ENCODE measurements around the gene ELMOD1. TPM values are rescaled to one million over a fixed set of nuclear protein-coding genes. Genes with fewer than 3 reads are reported as not detected.

Gene ELMOD1
- total RNA-seq, result 0.09 and 2.6 TPM in 2 replicates

DNA sequence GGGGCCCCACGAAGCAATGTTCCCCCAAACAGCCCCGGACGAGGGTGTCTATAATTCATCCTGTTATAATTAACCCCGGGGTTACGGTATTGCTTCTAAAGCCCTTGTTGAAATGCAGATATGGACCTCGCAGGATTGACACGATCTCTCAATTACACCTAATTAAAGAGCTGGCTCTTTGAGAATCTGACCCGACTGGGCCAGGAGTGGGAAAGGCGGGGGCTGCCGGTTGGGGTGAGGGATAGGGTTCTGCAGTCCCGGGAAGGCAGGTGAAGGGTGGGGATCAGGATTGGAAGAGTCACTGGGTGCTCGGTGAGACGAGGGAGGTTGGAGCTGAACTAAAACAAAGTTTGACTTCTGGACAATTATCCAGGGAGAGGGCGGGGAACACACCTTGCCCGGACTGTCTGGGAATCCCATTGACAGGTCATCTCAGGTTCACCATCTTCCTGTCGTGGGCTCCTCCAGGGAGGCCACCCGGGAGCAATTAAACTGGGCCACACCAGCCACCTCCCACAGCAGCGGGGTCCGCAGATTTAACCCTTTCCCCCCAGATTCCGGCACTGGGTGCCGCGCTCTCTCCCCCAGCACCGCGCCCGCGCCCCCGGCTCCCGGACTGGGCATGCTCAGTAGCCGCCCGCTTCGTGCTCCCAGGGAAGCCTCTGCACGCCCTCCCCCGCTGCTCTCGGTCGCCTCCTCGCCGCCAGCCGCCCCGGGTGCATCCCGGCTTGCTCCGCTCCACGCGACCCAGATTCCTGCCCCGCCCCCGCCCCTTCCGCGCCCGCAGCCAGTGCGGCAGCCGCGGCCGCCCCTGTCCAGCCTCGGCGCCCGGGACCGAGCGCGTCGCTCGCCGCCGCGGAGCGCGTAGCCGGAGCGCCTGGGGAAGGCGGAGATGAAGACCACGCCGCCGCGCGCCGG is at the start of gene ELMOD1:
TSS of gene ELMOD1 (plus strand) at position 688 of the 918 bp plus-strand sequence. CDS start 27,043 bp downstream, outside the sequence.

GRCh38 chr11:107565219-107565937 is 25.6 kb upstream of the ELMOD1 start, which contains the start of gene ALKBH8:
Gene ALKBH8, minus strand, starts transcription at chr11:107565735. Its CDS starts 4,842 bp downstream, at chr11:107560893.

GRCh38 chr11:107711861-107712755 is 121.2 kb downstream of the ELMOD1 start, which contains the start of gene SLN:
Gene SLN, minus strand, starts transcription at chr11:107712056.

Other genes starting within 250 kb of the ELMOD1 start
- 12.2 and 12.7 TPM in 2 replicates for gene CWF19L2, start 133.3 kb upstream of the ELMOD1 start, total RNA-seq
- 6.9 and 11.9 TPM in 2 replicates for gene ALKBH8, start 25.4 kb upstream of the ELMOD1 start, total RNA-seq
- 0.09 TPM in 1 of 2 replicates, not detected in the other for gene SLN, start 120.9 kb downstream of the ELMOD1 start, total RNA-seq

All from endothelial cell of coronary artery (primary cell).